Adrenal gland (tissue), 12 donors: ENCODE measurements around the gene PPM1J. TPM values are rescaled to one million over a fixed set of nuclear protein-coding genes. Genes with fewer than 3 reads are reported as not detected.

Experiments
- DNase-seq, 7 donors: peaks; one replicate each; pipeline ENCODE4 v3.0.0-alpha.2; 2019 to 2020
- H3K27ac ChIP-seq, 5 donors: fragments of 200-600 bp; sonication (generic) in 4 of 5; 1 replicate in 3 of 5; 2 replicates in 2 of 5; pipeline versions ENCODE4 v1.5.1 to v1.8.0; 2016 to 2020; ENCODE audit warnings: mild to moderate bottlenecking in 1 of 5
- H3K27me3 ChIP-seq: fragments of 200-600 bp; 2 replicates; pipeline ENCODE4 v1.8.0; 2021
- H3K36me3 ChIP-seq, 2 donors: fragments of 200-600 bp; replicated peaks in 1 of 2; 1 replicate in 1 of 2; 2 replicates in 1 of 2; pipeline versions ENCODE4 v1.5.1 to v1.8.0; 2018 to 2022
- H3K4me1 ChIP-seq, 2 donors: fragments of 200-600 bp; replicated peaks in 1 of 2; 1 replicate in 1 of 2; 2 replicates in 1 of 2; pipeline versions ENCODE4 v1.5.1 to v1.8.0; 2018 to 2021
- H3K4me3 ChIP-seq, 4 donors: fragments of 200-600 bp; sonication (generic) in 3 of 4; one replicate each; pipeline ENCODE4 v1.5.1; 2016 to 2018
- H3K9me3 ChIP-seq, 3 donors: fragments of 200-600 bp; sonication (generic) in 1 of 3; replicated peaks in 1 of 3; 1 replicate in 2 of 3; 2 replicates in 1 of 3; pipeline versions ENCODE4 v1.5.1 to v1.8.0; 2016 to 2021
- POLR2A ChIP-seq, 2 donors: fragments of 450-650 bp; IDR thresholded peaks; one replicate each; pipeline ENCODE4 v1.6.1; 2017; ENCODE audit warnings: antibody characterized with exemption in 2 of 2, mild to moderate bottlenecking in 2 of 2, moderate library complexity in 1 of 2
- WGBS, 4 donors: extraction: QIAGEN DNeasy Blood & Tissue Kit in 2 of 4; methylation state at CpG; one replicate each; pipeline versions ENCODE4 v1.1.5 to v1.1.7; 2013 to 2017; 5-methylcytosine and 5-hydroxymethylcytosine counted together
- intact Hi-C, 2 donors: fragments of 100-400 bp; cut with DNase I; formaldehyde crosslinking; loops; one replicate each; pipeline versions ENCODE4 v1.14.1 to v1.15.0; 2022 to 2023
- polyA plus RNA-seq, 3 donors: library from polyadenylated mRNA; stranded (reverse); fragments of 200-250 nt in 2 of 3; fragments of 350-450 nt in 1 of 3; fragmentation: Illumina TruSeq in 1 of 3; extraction: RNeasy Lipid Tissue Mini Kit (QIAGEN cat#74804) in 1 of 3; gene quantifications; one replicate each; pipeline ENCODE4 v1.2.3, GENCODE V29; 2013 to 2014
- total RNA-seq, 9 donors: library from RNA; depleted of rRNA in 4 of 9; stranded (reverse); fragments of >200 nt in 4 of 9; fragments of 120-200 nt in 1 of 9; fragmentation: NEBNext Ultra II Directional in 1 of 9; extraction: Animal tissue kit (Norgen Biotek cat#: 25700) in 1 of 9; gene quantifications; one replicate each; pipeline versions ENCODE4 v1.1.0 to v1.2.4, GENCODE V29; 2013 to 2023
- TF ChIP-seq, protein P1 (sequence below), 6 experiments: fragments of 450-650 bp in 4 of 6; fragments of 200-600 bp in 2 of 6; sonication (generic) in 1 of 6; IDR thresholded peaks; 1 replicate in 5 of 6; 2 replicates in 1 of 6; pipeline versions ENCODE4 v1.5.1 to v1.8.0; 2016 to 2021; ENCODE audit warnings: antibody characterized with exemption in 6 of 6, mild to moderate bottlenecking in 2 of 6, moderate library complexity in 1 of 6
- donor health status: healthy with polysubstance abuse.
- donor health status: Bipolar disorder and iron deficiency.
- donor health status: DM: yes; HTN: yes; CAD: no.
- donor health status: DM: no; HTN: no; CAD: no.
- donor health status: DM: no; HTN: no; CAD: no.
- donor health status: DM: yes; HTN: yes; CAD: no.

PPM1J gene
- total and polyA plus RNA-seq, 12 donors, result 0.31 to 5.1 (median 1.0) TPM; not detected in 1

DNA sequence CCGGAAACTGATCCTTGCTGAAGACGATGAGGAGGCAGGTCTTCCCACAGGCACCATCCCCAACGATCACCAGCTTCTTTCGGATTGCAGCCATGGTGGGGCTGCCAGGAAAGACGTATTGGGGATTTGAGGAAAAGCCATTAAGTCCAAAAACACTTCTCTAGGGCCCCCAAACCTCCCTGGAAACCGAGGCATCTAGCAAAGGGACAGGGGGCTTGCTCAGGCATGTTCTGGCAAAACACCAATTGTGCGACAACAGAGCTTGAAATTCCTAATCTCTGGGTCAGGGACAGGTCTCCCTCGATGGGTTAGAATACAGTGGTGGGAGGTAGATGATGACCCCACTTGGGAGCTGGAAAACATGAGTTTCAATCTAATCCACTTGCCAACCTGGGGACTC is 11.4 kb downstream of the PPM1J start:
- no peaks in the 10 kb centered on the region for H3K27me3 ChIP-seq
- DNase-seq, result peak in 1 of 7 donors; percentile 8
- H3K36me3 ChIP-seq, result peaks cover 0 to 37% of the 10 kb centered on the region in 2 donors
- no peaks in the 10 kb centered on the region for H3K9me3 ChIP-seq
- H3K4me1 ChIP-seq, result peaks cover 48 to 68% of the 10 kb centered on the region in 2 donors
- peak overlapping the region in 3 of 5 donors; percentile 88 to 95 (median 93) for H3K27ac ChIP-seq
- intact Hi-C loops, result no loop called here
- WGBS, 4 donors, result 70 to 78% (median 75%) methylated on average over 8 of the region's 8 CpGs
- peak overlapping the region in 1 of 4 donors; percentile 85 for H3K4me3 ChIP-seq
- TF ChIP-seq, protein P1, sequence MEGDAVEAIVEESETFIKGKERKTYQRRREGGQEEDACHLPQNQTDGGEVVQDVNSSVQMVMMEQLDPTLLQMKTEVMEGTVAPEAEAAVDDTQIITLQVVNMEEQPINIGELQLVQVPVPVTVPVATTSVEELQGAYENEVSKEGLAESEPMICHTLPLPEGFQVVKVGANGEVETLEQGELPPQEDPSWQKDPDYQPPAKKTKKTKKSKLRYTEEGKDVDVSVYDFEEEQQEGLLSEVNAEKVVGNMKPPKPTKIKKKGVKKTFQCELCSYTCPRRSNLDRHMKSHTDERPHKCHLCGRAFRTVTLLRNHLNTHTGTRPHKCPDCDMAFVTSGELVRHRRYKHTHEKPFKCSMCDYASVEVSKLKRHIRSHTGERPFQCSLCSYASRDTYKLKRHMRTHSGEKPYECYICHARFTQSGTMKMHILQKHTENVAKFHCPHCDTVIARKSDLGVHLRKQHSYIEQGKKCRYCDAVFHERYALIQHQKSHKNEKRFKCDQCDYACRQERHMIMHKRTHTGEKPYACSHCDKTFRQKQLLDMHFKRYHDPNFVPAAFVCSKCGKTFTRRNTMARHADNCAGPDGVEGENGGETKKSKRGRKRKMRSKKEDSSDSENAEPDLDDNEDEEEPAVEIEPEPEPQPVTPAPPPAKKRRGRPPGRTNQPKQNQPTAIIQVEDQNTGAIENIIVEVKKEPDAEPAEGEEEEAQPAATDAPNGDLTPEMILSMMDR (IDR thresholded peaks at IDR 0.05), result no peak
- no peak for TF ChIP-seq POLR2A (IDR thresholded peaks at IDR 0.05)

DNA sequence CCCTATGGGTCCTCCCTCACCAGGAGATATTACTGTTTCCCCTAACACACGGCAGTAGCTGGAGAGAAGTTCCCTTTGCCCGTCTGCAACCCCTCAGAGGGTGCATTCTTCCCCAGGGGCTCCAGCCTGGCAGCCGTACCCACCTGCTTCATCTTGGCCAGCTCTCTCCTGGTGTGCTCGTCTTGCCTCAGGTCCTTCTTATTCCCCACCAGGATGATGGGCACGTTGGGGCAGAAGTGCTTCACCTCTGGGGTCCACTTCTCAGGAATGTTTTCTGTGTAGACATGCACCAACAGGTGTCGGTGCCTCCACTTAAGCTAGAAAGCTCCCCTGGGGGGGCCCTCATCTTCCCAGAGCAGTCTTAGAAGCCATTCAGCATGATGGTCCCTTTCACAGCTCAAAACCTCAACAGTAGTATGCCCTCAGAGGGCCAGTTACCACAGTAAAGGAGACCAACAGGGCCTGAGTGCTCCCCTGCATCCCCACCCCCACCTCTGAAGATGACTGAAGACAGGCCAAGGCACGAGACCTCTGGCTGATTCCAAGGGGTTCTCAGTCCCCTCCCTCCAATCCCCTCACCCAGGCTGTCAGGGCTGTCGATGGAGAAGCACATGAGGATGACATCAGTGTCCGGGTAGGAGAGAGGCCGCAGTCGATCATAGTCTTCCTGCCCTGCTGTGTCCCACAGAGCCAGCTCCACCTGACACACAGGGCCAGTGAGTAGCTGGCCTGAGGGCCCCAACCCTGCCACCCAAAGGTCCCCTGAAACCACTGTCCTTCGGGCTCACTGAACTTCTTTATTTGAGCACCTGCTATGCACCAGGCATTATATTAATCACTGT is 12.5 kb downstream of the PPM1J start:
- H3K27me3 ChIP-seq, result no peaks in the 10 kb centered on the region
- 67 to 71% (median 69%) methylated on average over 11 to 12 of the region's 12 CpGs for WGBS, 4 donors
- TF ChIP-seq, protein P1 (IDR thresholded peaks at IDR 0.05), result no peak
- TF ChIP-seq POLR2A (IDR thresholded peaks at IDR 0.05), result no peak
- H3K4me3 ChIP-seq, result no peak overlapping the region
- H3K4me1 ChIP-seq, result peaks cover 48 to 76% of the 10 kb centered on the region in 2 donors
- H3K9me3 ChIP-seq, result no peaks in the 10 kb centered on the region
- intact Hi-C loops, result no loop called here
- H3K36me3 ChIP-seq, result peaks cover 0 to 47% of the 10 kb centered on the region in 2 donors
- peak in 1 of 7 donors; percentile 8 for DNase-seq
- peak overlapping the region in 3 of 5 donors; percentile 16 to 95 (median 88) for H3K27ac ChIP-seq

DNA sequence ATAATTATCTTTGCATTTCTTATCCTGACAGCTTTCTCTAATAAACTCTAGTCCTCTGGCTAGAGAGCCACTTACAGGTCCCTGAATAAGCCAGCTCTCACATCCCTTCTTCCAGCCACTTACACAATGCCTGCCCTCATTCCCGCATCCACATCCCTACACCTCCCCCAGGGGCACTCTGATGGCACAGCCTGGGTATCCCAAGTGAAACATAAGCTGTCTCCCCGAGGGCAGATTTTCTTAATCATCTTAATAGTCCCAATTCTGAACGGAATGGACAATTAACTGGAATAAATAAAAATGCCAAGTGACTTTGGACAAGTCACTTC is 13.1 kb downstream of the PPM1J start:
- peaks cover 0 to 53% of the 10 kb centered on the region in 2 donors for H3K36me3 ChIP-seq
- intact Hi-C loops, result no loop called here
- no peaks in the 10 kb centered on the region for H3K27me3 ChIP-seq
- no peak for TF ChIP-seq POLR2A (IDR thresholded peaks at IDR 0.05)
- TF ChIP-seq, protein P1 (IDR thresholded peaks at IDR 0.05), result no peak
- peaks cover 48 to 76% of the 10 kb centered on the region in 2 donors for H3K4me1 ChIP-seq
- DNase-seq, result no peak
- 55 to 71% (median 63%) methylated on average over 3 of the region's 3 CpGs for WGBS, 4 donors
- H3K9me3 ChIP-seq, result no peaks in the 10 kb centered on the region
- no peak overlapping the region for H3K4me3 ChIP-seq
- H3K27ac ChIP-seq, result peak overlapping the region in 4 of 5 donors; percentile 15 to 95 (median 90)

DNA sequence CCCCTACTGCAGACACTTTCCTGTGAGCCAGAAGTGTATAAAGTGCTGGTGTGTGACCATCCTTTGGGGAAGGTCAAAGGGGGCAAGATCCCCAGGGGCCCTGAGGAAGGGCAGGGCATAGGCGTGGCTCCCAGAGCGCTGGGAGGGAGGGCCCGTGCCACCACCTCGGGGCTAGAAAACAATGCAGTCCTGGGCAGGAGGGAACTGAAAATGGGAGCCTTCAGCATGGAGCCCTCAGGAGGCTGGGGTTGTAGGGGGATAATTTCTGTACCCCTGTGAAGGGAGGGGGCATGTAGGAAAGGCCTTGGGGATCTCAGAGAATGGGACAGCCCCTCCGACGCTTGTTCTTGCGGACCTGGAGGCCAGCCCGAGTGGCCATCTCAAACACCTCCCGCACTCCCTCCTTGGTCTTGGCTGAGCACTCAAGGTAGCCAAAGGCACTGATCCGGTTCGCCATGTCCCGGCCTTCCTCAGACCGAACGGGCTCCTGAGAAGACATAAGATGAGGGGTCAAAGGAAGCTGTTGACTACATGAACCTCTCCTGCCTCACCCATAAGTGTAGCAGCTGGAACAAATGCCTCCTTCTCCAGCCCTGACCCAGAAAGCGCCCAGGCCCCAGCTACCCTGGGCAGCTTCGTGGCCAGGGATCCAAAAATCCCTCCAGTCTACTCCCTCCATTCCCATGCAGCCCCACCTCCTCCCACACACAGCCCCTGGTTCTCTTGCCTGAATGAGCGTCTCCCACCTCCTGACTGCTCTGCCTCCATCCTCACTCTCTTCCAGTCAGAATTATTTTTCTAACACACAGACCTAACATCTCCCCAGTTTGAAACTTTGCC is 13.7 kb downstream of the PPM1J start:
- Histone ChIP-seq H3K36me3 (peaks cover 0 to 59% of the 10 kb centered on the region in 2 donors), H3K27ac (peak overlapping the region; percentile 65 to 95 (median 92)), H3K27me3 (no peaks in the 10 kb centered on the region), H3K4me3 (no peak overlapping the region), H3K4me1 (peaks cover 48 to 76% of the 10 kb centered on the region in 2 donors), H3K9me3 (no peaks in the 10 kb centered on the region)
- TF ChIP-seq, protein P1 (IDR thresholded peaks at IDR 0.05), result no peak
- no peak for TF ChIP-seq POLR2A (IDR thresholded peaks at IDR 0.05)
- intact Hi-C loops, result no loop called here
- 63 to 76% (median 66%) methylated on average over 12 to 17 of the region's 17 CpGs for WGBS, 4 donors
- DNase-seq, result peak in 1 of 7 donors; percentile 58
